HG02943 (cell line): ENCODE results near the gene ECT2.
"Not testable (repeated sequence)": the region's sequence is repeated elsewhere in the genome, so short reads cannot be mapped to it uniquely, and the experiment has no call there.

Source experiments
- ATAC-seq: cut with Tn5 transposase; IDR thresholded peaks from one replicate; pipeline ENCODE4 v1.9.1; 2021; ENCODE audit warnings: mild to moderate bottlenecking, low read depth, moderate library complexity; ENCODE audit not compliant: unreplicated experiment

ECT2 gene

DNA sequence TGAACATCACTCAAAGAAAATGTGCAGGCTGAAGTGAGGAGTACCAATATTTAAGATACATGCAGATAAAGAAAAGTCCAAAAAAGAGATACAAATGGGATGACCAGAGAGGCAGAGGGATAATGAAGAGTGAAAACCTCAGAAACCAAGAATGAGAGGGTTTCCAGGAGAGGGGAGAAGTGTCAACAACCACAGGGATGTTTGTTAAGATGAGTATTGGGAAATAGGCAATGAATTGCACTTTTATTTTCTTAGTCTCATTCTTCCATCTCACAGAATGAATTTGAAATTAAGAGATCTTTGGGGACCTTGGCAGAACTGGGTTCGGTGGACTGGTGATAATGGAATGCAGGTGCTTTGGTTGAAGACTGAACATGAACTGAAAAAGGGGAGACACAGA, 102.5 kb downstream of the ECT2 start:
- ATAC-seq, result no peak

DNA sequence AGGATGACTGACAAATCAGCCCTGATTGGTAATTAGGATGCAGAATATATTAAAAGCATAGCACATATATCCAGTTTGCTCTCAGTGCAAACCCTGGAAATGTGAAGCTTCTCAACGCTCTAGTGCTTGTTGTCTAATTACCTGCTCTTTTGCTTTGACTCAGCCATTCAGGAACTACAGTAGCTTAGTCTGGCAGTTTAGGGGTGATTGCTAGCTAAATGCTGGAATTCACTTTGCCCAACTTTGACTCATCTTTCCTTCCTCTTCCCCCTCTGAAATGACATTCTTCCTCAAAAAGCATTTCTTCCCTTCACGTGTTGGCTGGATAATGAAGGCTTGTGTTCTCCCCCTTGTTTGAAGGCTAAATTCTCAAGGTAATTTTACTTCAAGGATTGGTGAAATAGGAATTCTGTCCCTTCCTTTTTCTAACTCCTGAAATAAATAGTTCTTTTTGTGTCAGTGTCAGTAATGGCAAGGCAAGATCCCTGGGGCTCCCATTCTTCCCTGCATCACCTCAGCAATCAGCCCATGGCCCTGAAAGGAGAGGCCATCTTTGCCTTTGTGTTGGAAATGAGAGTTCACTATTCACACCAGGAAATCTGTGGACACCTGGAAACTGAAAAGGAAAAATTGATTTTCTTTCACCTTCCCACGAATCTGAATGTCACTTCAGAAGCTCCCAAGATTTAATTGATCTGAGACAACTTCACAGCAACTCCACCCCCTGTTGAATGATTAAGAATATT, 103.6 kb downstream of the ECT2 start:
- ATAC-seq, result no peak

DNA sequence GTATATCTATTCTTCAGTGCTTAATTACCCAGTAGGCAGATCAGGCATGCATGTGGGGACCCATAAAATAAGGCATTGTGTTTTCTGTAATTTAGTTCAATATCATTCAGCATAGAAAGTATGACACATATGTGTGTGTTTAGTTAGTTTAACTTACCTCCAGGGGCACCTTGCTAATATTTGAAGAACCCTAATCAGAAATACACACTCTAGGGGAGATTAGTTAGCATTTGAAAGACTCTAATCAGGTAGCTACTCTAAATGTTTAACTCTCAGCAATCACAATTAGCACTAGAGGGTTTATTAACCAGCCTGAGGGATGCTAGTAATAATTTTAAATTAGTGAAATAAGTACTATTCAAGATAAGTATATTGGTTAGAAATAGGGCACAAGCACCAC, 104.5 kb downstream of the ECT2 start:
- no peak for ATAC-seq

DNA sequence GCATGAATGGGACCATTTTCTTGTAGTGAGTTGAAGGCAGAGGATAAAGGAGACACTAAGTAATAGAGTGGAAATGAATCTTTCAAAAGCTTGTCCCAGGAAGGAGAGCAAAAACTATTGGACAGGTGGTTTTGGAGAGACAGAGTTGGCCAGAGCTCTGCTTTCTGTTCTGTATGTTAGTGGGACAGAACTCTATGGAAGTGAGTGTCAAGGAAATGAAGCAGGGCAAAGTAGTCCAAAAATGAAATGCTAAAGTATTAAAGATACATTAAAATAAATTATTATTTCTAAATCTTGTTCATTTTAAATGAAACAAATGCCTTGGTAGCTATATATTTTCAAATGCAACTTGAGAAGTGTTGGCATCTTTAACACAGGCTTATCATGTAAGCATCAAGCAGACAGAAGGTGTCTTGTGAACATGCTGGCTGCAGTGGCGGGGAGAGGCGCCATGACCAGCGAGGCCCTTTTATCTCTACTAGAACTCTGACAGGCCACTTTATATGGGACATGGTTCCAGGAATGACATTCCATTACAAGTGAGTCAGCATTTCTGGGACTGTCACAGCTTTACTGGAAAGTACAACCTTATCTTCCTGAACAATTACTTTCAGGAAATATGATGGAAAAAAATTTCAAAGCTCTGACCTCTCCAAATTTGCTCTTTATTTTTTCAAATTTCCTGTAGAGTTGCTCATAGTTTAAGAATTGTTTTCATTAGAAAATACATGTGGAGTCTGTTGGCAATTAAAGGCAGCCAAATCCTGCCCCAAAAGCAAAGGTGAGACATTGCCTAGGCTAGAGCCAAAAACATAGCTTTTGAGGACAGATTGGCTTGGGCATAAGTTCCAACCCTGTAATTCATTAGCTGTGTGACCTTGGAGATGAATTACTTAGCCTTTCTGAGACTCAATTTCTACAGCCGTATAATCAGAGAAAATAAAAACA, 106.5 kb downstream of the ECT2 start:
- no peak for ATAC-seq

DNA sequence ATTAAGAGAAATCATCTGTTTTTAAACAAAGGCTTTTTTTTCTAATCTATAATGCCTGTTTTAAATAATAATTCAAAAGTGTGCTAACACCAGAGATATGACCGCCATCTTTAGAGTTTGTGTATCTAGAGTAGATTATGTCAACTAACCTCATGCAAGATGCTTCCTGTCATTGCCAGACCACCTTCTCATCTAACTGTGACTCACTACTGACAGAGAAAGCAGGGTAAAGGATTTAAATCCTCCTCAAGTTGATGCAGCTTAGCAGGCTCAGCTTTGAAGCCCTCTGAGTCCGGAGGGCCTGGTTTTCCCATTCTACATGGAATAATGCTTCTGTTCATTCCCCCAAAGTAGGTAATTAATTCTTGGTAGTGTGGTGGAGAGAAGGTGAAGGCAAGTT, 108.5 kb downstream of the ECT2 start:
- no peak for ATAC-seq

DNA sequence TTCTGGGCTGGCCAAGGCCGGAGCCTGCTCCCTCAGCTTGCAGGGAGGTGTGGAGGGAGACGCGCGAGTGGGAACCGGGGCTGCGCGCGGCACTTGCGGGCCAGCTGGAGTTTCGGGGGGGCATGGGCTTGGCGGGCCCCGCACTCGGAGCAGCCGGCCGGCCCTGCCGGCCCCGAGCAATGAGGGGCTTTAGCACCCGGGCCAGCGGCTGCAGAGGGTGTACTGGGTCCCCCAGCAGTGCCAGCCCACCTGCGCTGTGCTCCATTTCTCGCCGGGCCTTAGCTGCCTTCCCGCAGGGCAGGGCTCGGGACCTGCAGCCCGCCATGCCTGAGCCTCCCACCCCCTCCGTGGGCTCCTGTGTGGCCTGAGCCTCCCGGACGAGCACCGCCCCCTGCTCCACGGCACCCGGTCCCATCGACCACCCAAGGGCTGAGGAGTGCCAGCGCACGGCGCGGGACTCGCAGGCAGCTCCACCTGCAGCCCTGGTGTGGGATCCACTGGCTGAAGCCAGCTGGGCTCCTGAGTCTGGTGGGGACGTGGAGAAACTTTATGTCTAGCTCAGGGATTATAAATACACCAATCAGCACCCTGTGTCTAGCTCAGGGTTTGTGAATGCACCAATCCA, 116.3 kb downstream of the ECT2 start:
- not testable (repeated sequence) for ATAC-seq

DNA sequence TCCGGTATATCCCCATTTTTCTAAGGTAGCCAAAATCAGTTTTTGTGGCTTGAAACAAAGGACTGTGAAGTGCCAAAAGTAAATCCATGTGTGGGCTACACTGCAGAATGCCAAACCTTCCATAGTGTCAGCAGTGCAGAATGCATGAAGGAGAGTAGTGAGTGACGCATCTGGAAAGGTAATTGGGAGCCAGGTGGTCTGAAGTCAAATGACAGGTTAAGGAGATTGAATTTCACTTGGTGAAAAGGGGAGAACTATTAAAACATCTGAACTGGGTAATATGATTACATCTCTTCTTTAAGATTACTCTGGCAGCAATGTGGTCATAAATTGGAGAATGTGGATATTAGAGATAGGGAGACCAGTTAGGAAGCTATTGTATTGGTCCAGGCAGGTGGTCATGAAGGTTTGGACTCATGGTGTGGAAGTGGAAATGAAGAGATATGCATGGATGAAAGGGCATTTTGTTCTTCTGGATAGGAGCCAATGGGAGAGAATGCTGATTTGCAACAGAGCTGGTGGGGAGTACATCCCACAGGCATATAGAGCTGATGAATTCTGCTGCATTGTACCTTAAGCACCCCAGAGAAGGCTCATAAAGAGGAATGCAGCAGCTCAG, 118.2 kb downstream of the ECT2 start:
- ATAC-seq, result no peak

DNA sequence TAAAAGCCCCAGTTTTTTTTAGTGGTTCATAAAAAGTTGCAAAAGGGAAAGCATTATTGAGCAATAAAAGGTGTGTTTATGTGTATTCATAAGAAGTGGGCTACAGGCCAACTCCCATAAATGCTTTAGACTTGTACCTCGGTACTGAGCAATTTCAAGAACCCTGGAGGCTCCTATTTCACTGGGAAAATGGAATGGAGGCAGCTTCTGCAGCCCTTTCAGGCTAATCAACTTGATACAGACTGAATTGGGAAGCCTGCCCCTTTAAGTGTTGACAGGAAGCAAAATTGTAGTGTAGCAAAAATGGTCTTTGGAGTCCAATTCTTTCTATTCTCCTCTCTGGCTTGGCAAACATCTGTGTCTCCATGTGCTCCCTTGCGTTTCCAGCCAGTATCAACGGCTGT, 118.8 kb downstream of the ECT2 start:
- ATAC-seq, result no peak

DNA sequence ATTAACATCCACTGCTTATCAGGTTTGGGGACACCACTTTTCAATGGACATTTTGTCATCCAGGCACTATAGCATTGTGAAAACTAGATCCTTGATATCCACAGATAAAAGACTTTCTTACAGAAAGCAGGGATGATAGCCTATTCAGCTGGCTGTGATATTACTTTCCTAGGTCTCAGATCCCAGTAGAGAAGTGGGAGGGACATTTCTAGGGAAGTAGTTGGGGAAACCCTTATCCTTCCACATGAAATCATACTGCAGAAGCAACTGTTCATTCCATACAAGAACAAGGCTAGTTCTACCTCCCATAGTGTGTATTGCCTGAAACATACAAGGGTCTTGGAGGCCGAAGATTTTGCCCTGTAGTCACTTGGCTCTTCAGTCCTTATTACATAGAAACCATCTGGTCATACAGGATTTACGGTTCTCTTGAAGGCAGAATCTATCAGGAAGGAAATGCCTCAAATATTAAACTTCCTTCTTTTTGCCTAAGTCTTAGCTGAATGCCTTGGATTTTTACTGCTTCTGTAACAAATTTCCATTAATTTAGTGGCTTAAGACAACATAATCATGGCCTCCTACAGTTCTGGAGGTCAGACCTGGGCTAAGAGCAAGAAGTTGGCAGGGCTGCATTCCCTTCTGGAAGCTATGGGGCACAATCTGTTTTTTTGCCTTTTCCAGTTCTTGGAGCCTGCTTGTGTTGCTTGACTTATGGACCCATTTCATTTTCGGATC, 119.4 kb downstream of the ECT2 start:
- no peak for ATAC-seq
